ENCODE measurements around the gene VEGFC.

Gene VEGFC

GRCh38 chr4:176795441-176795840 is 2.7 kb upstream of the VEGFC start:
- DNase-seq, result no peak

GRCh38 chr4:176794651-176795050 is 1.9 kb upstream of the VEGFC start:
- no peak for DNase-seq

- DNase-seq, result no peak
These were observed 1.4 kb upstream of the VEGFC start for GRCh38 chr4:176794151-176794550.

GRCh38 chr4:176793060-176793605 is 411 bp upstream of the VEGFC start:
- DNase-seq, result no peak

GRCh38 chr4:176791591-176792325 is 964 bp downstream of the VEGFC start:
- DNase-seq, result no peak

GRCh38 chr4:176790398-176790797 is 2.3 kb downstream of the VEGFC start:
- DNase-seq, result no peak

- no peak for DNase-seq
These were observed 2.8 kb downstream of the VEGFC start for GRCh38 chr4:176789955-176790354.

- no peak for DNase-seq
These were observed 3.8 kb downstream of the VEGFC start for GRCh38 chr4:176788971-176789370.

GRCh38 chr4:176788248-176788647 is 4.5 kb downstream of the VEGFC start:
- no peak for DNase-seq

GRCh38 chr4:176784816-176785215 is 7.9 kb downstream of the VEGFC start:
- DNase-seq, result no peak

- DNase-seq, result no peak
These were observed 9.9 kb downstream of the VEGFC start for GRCh38 chr4:176782794-176783193.

- DNase-seq, result no peak
These were observed 10.5 kb downstream of the VEGFC start for GRCh38 chr4:176782191-176782590.

- no peak for DNase-seq
These were observed 11.0 kb downstream of the VEGFC start for GRCh38 chr4:176781739-176782100.

GRCh38 chr4:176780995-176781738 is 11.6 kb downstream of the VEGFC start:
- DNase-seq, result no peak

- no peak for DNase-seq
These were observed 13.3 kb downstream of the VEGFC start for GRCh38 chr4:176779421-176779820.

- DNase-seq, result no peak
These were observed 14.2 kb downstream of the VEGFC start for GRCh38 chr4:176778491-176778890.

- DNase-seq, result no peak
These were observed 14.7 kb downstream of the VEGFC start for GRCh38 chr4:176778063-176778462.

GRCh38 chr4:176775338-176775737 is 17.4 kb downstream of the VEGFC start:
- no peak for DNase-seq

- no peak for DNase-seq
These were observed 17.9 kb downstream of the VEGFC start for GRCh38 chr4:176774852-176775251.

- DNase-seq, result no peak
These were observed 23.2 kb downstream of the VEGFC start for GRCh38 chr4:176769514-176769913.

- DNase-seq, result no peak
These were observed 25.5 kb downstream of the VEGFC start for GRCh38 chr4:176767183-176767582.

GRCh38 chr4:176762661-176763308 is 29.9 kb downstream of the VEGFC start:
- DNase-seq, result no peak

- no peak for DNase-seq
These were observed 30.9 kb downstream of the VEGFC start for GRCh38 chr4:176761872-176762271.

- no peak for DNase-seq
These were observed 32.3 kb downstream of the VEGFC start for GRCh38 chr4:176760471-176760870.
